H1 (cell line): ENCODE results near the gene FHDC1. TPM values are rescaled to one million over a fixed set of nuclear protein-coding genes. Genes with fewer than 3 reads are reported as not detected.
A peak's percentile ranks its signal among the peaks of the same experiment; 100 is the strongest.

Experiments
- CTCF ChIA-PET: fragments of 300-600 bp; sonication (Branson Sonifier 250); formaldehyde crosslinking; loops from one replicate; lab custom pipeline; 2021; ENCODE audit not compliant: partially characterized antibody; lab: Charles Lee
- POLR2A ChIA-PET: fragments of 300-600 bp; sonication (Branson Sonifier 250); formaldehyde crosslinking; loops from one replicate; lab custom pipeline; 2021; ENCODE audit warnings: inconsistent platforms; ENCODE audit not compliant: partially characterized antibody; lab: Charles Lee
- DNase-seq, 2 experiments: peaks; one replicate each; pipeline versions ENCODE4 v3.0.0 to v3.0.0-alpha.2; 2010 to 2022; ENCODE audit warnings: low spot score in 2 of 2, low read depth in 1 of 2, mixed read lengths in 1 of 2
- FAIRE-seq: peaks from 2 replicates; lab custom pipeline; 2011; peaks lifted over from hg19 to GRCh38; lab: Jason Lieb, UNC
- H2AFZ ChIP-seq: 2 replicates; pipeline ENCODE4 v1.8.1; 2012; ENCODE audit warnings: low read length, inconsistent platforms
- H2AK5ac ChIP-seq: 2 replicates; pipeline ENCODE4 v1.6.1; 2013; ENCODE audit warnings: low read depth, low read length
- H2BK120ac ChIP-seq: replicated peaks from 2 replicates; pipeline ENCODE3; 2013; ENCODE audit warnings: low read depth, low read length, inconsistent platforms
- H2BK12ac ChIP-seq: 2 replicates; pipeline ENCODE4 v1.6.1; 2013; ENCODE audit warnings: low read depth, low read length
- H2BK15ac ChIP-seq: 2 replicates; pipeline ENCODE4 v1.6.1; 2013; ENCODE audit warnings: low read length
- H2BK20ac ChIP-seq: 2 replicates; pipeline ENCODE4 v1.6.1; 2013; ENCODE audit warnings: low read length
- H2BK5ac ChIP-seq: 2 replicates; pipeline ENCODE4 v1.6.1; 2013; ENCODE audit warnings: low read depth, low read length
- H3K14ac ChIP-seq: 2 replicates; pipeline ENCODE4 v1.6.1; 2013; ENCODE audit warnings: inconsistent platforms; ENCODE audit not compliant: insufficient read length
- H3K18ac ChIP-seq: 2 replicates; pipeline ENCODE4 v1.6.1; 2013; ENCODE audit warnings: low read length; ENCODE audit errors: extremely low read depth
- H3K23ac ChIP-seq: 2 replicates; pipeline ENCODE4 v1.6.1; 2013; ENCODE audit warnings: inconsistent platforms; ENCODE audit not compliant: insufficient read length
- H3K23me2 ChIP-seq: 2 replicates; pipeline ENCODE4 v1.6.1; 2013; ENCODE audit warnings: low read depth, low read length
- H3K27ac ChIP-seq: 2 replicates; pipeline ENCODE4 v1.6.1; 2011; ENCODE audit warnings: low read depth, low read length, inconsistent platforms
- H3K27me3 ChIP-seq, 4 experiments: replicated peaks in 1 of 4; 1 replicate in 1 of 4; 2 replicates in 3 of 4; pipeline versions ENCODE4 v1.6.1 to v1.8.1; 2011 to 2013; ENCODE audit warnings: low read length in 3 of 4, mild to moderate bottlenecking in 3 of 4, inconsistent platforms in 2 of 4, mixed read lengths in 2 of 4, moderate library complexity in 1 of 4; ENCODE audit not compliant: control insufficient read depth in 3 of 4, insufficient read depth in 3 of 4; ENCODE audit errors: extremely low read depth in 1 of 4
- H3K36me3 ChIP-seq, 4 experiments: 2 replicates each; pipeline versions ENCODE4 v1.6.1 to v1.8.1; 2011 to 2013; ENCODE audit warnings: mild to moderate bottlenecking in 4 of 4, low read length in 3 of 4, moderate library complexity in 2 of 4, control low read depth in 1 of 4, inconsistent platforms in 1 of 4; ENCODE audit not compliant: insufficient read depth in 4 of 4, control insufficient read depth in 2 of 4
- H3K4ac ChIP-seq: replicated peaks from 2 replicates; pipeline ENCODE3; 2013; ENCODE audit warnings: low read length, low read depth, mixed read lengths, inconsistent platforms; ENCODE audit not compliant: insufficient read length
- H3K4me1 ChIP-seq, 4 experiments: replicated peaks in 1 of 4; 1 replicate in 1 of 4; 2 replicates in 3 of 4; pipeline versions ENCODE4 v1.6.1 to v1.8.1; 2011 to 2013; ENCODE audit warnings: low read length in 3 of 4, inconsistent platforms in 2 of 4, mixed read lengths in 1 of 4; ENCODE audit not compliant: insufficient read depth in 4 of 4, control insufficient read depth in 3 of 4
- H3K4me2 ChIP-seq, 2 experiments: 2 replicates each; pipeline versions ENCODE4 v1.6.1 to v1.8.1; 2011 to 2013; ENCODE audit warnings: low read depth in 2 of 2, low read length in 2 of 2, control low read depth in 1 of 2, inconsistent platforms in 1 of 2, mild to moderate bottlenecking in 1 of 2; ENCODE audit not compliant: insufficient read depth in 1 of 2
- H3K4me3 ChIP-seq, 4 experiments: fragments of 200-600, 300-600 bp in 1 of 4; sonication (generic), shearing (Covaris generic), sonication (Bioruptor Twin) in 1 of 4; 2 replicates each; pipeline versions ENCODE4 v1.5.1 to v1.8.1; 2011 to 2016; ENCODE audit warnings: low read length in 4 of 4, low read depth in 3 of 4, control low read depth in 2 of 4, inconsistent platforms in 2 of 4, mild to moderate bottlenecking in 2 of 4, mixed read lengths in 1 of 4, moderate library complexity in 1 of 4; ENCODE audit not compliant: insufficient read depth in 2 of 4; ENCODE audit errors: extremely low read depth in 1 of 4
- H3K56ac ChIP-seq: replicated peaks from 2 replicates; pipeline ENCODE3; 2013; ENCODE audit warnings: low read depth, mild to moderate bottlenecking, mixed read lengths, low read length, inconsistent platforms; ENCODE audit not compliant: insufficient read length
- H3K79me1 ChIP-seq: 2 replicates; pipeline ENCODE4 v1.6.1; 2013; ENCODE audit warnings: low read depth, low read length, control low read depth
- H3K79me2 ChIP-seq, 2 experiments: 2 replicates each; pipeline versions ENCODE4 v1.6.1 to v1.8.1; 2012 to 2013; ENCODE audit warnings: low read length in 2 of 2, mild to moderate bottlenecking in 2 of 2, inconsistent platforms in 1 of 2; ENCODE audit not compliant: insufficient read depth in 2 of 2, control insufficient read depth in 1 of 2
- H3K9ac ChIP-seq, 4 experiments: replicated peaks in 1 of 4; 1 replicate in 1 of 4; 2 replicates in 3 of 4; pipeline versions ENCODE4 v1.6.1 to v1.8.1; 2011 to 2013; ENCODE audit warnings: low read depth in 3 of 4, low read length in 3 of 4, control low read depth in 2 of 4, mild to moderate bottlenecking in 2 of 4, moderate library complexity in 2 of 4, inconsistent platforms in 1 of 4; ENCODE audit errors: extremely low read depth in 1 of 4
- H3K9me3 ChIP-seq, 2 experiments: 2 replicates each; pipeline versions ENCODE4 v1.6.1 to v1.8.1; 2012 to 2013; ENCODE audit warnings: mild to moderate bottlenecking in 2 of 2, moderate library complexity in 2 of 2, control low read depth in 1 of 2, inconsistent platforms in 1 of 2, low read depth in 1 of 2, low read length in 1 of 2, mixed read lengths in 1 of 2; ENCODE audit not compliant: insufficient read depth in 2 of 2
- H4K20me1 ChIP-seq, 2 experiments: replicated peaks in 1 of 2; 2 replicates each; pipeline versions ENCODE3 to v1.8.1; 2011 to 2013; ENCODE audit warnings: inconsistent platforms in 2 of 2, low read length in 2 of 2, mild to moderate bottlenecking in 1 of 2; ENCODE audit not compliant: insufficient read depth in 2 of 2, control insufficient read depth in 1 of 2
- H4K5ac ChIP-seq: 2 replicates; pipeline ENCODE4 v1.6.1; 2013; ENCODE audit warnings: low read length, low read depth, mixed read lengths, inconsistent platforms; ENCODE audit not compliant: insufficient read length
- H4K8ac ChIP-seq: 2 replicates; pipeline ENCODE4 v1.8.0; 2013; ENCODE audit warnings: mild to moderate bottlenecking, moderate library complexity, low read length, inconsistent platforms; ENCODE audit not compliant: insufficient read depth; ENCODE audit errors: extremely low read depth
- H4K91ac ChIP-seq: replicated peaks from 2 replicates; pipeline ENCODE3; 2013; ENCODE audit warnings: low read length, mixed read lengths, inconsistent platforms; ENCODE audit not compliant: insufficient read length
- CHD1 ChIP-seq: IDR thresholded peaks from 2 replicates; pipeline ENCODE4 v1.6.1; 2012; ENCODE audit warnings: low read depth, low read length, improper control_type of control experiment
- EGR1 ChIP-seq: IDR thresholded peaks from 2 replicates; pipeline ENCODE4 v1.6.1; 2011; ENCODE audit warnings: low read depth, low read length, borderline replicate concordance
- HDAC6 ChIP-seq: IDR thresholded peaks from one replicate; pipeline ENCODE4 v1.7.1; 2012; ENCODE audit warnings: low read depth, mild to moderate bottlenecking, inconsistent platforms, low read length, moderate library complexity
- MAFK ChIP-seq: IDR thresholded peaks from 2 replicates; pipeline ENCODE4 v1.6.1; 2012; ENCODE audit warnings: low read depth, mild to moderate bottlenecking, improper control_type of control experiment, low read length
- PHF8 ChIP-seq: fragments of 200-600 bp; sonication (generic); conservative IDR thresholded peaks from 2 replicates; pipeline ENCODE4 v1.7.1; 2012; ENCODE audit warnings: low read depth, mild to moderate bottlenecking, inconsistent platforms, low read length, moderate library complexity
- POLR2A ChIP-seq, 2 experiments: IDR thresholded peaks; 1 replicate in 1 of 2; 2 replicates in 1 of 2; pipeline ENCODE4 v1.6.1; 2011; ENCODE audit warnings: low read depth in 2 of 2, low read length in 2 of 2, mild to moderate bottlenecking in 2 of 2; ENCODE audit errors: control extremely low read depth in 1 of 2
- SIX5 ChIP-seq: IDR thresholded peaks from 2 replicates; pipeline ENCODE4 v1.6.1; 2011; ENCODE audit warnings: mild to moderate bottlenecking, low read depth, low read length
- SRF ChIP-seq: IDR thresholded peaks from 2 replicates; pipeline ENCODE4 v1.6.1; 2011; ENCODE audit warnings: mild to moderate bottlenecking, low read depth, low read length, moderate library complexity
- SUZ12 ChIP-seq: fragments of 200-600 bp; sonication (generic); IDR thresholded peaks from 2 replicates; pipeline ENCODE4 v1.6.1; 2012; ENCODE audit warnings: mild to moderate bottlenecking, inconsistent platforms, low read length, moderate library complexity, mixed read lengths
- TAF7 ChIP-seq: optimal IDR thresholded peaks from 2 replicates; pipeline ENCODE3; 2011; ENCODE audit warnings: low read depth, mild to moderate bottlenecking, inconsistent platforms, low read length, moderate library complexity, borderline replicate concordance
- USF2 ChIP-seq: IDR thresholded peaks from 2 replicates; pipeline ENCODE4 v1.6.1; 2011; ENCODE audit warnings: low read length, improper control_type of control experiment
- YY1 ChIP-seq: IDR thresholded peaks from 2 replicates; pipeline ENCODE4 v1.6.1; 2011; ENCODE audit warnings: low read depth, mild to moderate bottlenecking, low read length
- WGBS, 2 experiments: shearing (Covaris generic) in 1 of 2; methylation state at CpG; one replicate each; pipeline versions ENCODE4 v1.1.6 to v1.1.7; 2013 to 2015; ENCODE audit warnings: low lambda C conversion rate in 2 of 2, mixed read lengths in 2 of 2, inconsistent platforms in 1 of 2, low coverage in 1 of 2, missing lambda C conversion rate in 1 of 2; ENCODE audit not compliant: insufficient replicate concordance in 2 of 2, insufficient coverage in 1 of 2, insufficient read length in 1 of 2; ENCODE audit errors: extremely low coverage in 1 of 2, missing lambda C conversion rate in 1 of 2; 5-methylcytosine and 5-hydroxymethylcytosine counted together
- polyA plus RNA-seq, 7 experiments: library from polyadenylated mRNA; depleted of rRNA in 3 of 7; stranded (reverse) in 5 of 7; unstranded in 2 of 7; fragments of >200 nt in 5 of 7; fragments of 200-250 nt in 2 of 7; gene quantifications; 1 replicate in 5 of 7; 2 replicates in 1 of 7; 4 replicates in 1 of 7; pipeline versions ENCODE4 v1.2.1 to v1.2.3, GENCODE V29; 2011 to 2013; ENCODE audit warnings: missing spikeins in 2 of 7, mixed read lengths in 2 of 7
- total RNA-seq: library from RNA; stranded (reverse); fragmentation: NEBNext Ultra II Directional; extraction: Animal tissue kit (Norgen Biotek cat#: 25700); gene quantifications from 2 replicates; pipeline ENCODE4 v1.2.1, GENCODE V29; 2021

Gene FHDC1
- total and polyA plus RNA-seq, 2 of the 8 experiments (the other 6 are each of a cell fraction or from before 2014, with no cell fraction given), result 6.4 to 28.6 TPM

GRCh38 chr4:153026591-153027346 is 90.6 kb downstream of the FHDC1 start:
- Histone ChIP-seq H2BK15ac (peak overlapping the region; percentile 21; the same call in 1 of the 2 replicates), H3K9me3 (peaks cover 17 to 20% of the 10 kb centered on the region in 2 experiments), H2BK5ac (peak overlapping the region; percentile 11; the same call in 1 of the 2 replicates), H3K79me2 (peaks cover 0 to 4% of the 10 kb centered on the region in 2 experiments; a peak in 1 of 4 replicates), H3K23me2 (peaks cover 5% of the 10 kb centered on the region; the same call in 1 of the 2 replicates), H3K4me2 (no peak overlapping the region), H3K27ac (no peak overlapping the region), H2AK5ac (peak overlapping the region; percentile 95), H3K4me1 (peaks cover 0 to 10% (median 2%) of the 10 kb centered on the region in 4 experiments; a peak in 5 of 7 replicates), H3K23ac (no peak overlapping the region), H4K91ac (peak overlapping the region; percentile 39), H4K8ac (no peak overlapping the region; the same call in 1 of the 2 replicates), H3K27me3 (no peaks in the 10 kb centered on the region), H3K36me3 (no peaks in the 10 kb centered on the region; a peak in 1 of 8 replicates), H2BK120ac (peak overlapping the region; percentile 35), H3K4ac (peak overlapping the region; percentile 35), H4K5ac (no peak overlapping the region), H3K18ac (no peak overlapping the region), H3K4me3 (no peak overlapping the region), H3K9ac (no peak overlapping the region), H4K20me1 (peaks cover 0 to 3% of the 10 kb centered on the region in 2 experiments), H3K56ac (peak overlapping the region; percentile 75), H2AFZ (no peak overlapping the region), H2BK20ac (peak overlapping the region; percentile 24; the same call in 1 of the 2 replicates), H3K14ac (no peak overlapping the region), H3K79me1 (no peaks in the 10 kb centered on the region), H2BK12ac (peak overlapping the region; percentile 13; the same call in 1 of the 2 replicates)
- FAIRE-seq (no peak), DNase-seq (no peak)
- ChIA-PET POLR2A (no interaction called here), CTCF (no interaction called here)
- 90% methylated on average over 10 of the region's 10 CpGs; no CpG with 5 or more reads in 1 of the 2 experiments for WGBS, 2 experiments
- TF ChIP-seq USF2 (no peak), HDAC6 (no peak), YY1 (no peak), EGR1 (no peak), TAF7 (no peak), SIX5 (no peak), MAFK (no peak), PHF8 (no peak), CHD1 (no peak), SRF (no peak), SUZ12 (no peak), POLR2A (IDR thresholded peaks at IDR 0.05; ENCODE audit: control extremely low read depth in 1 of 2, low read depth in 2 of 2, low read length in 2 of 2) (no peak)
